Stomach (tissue), 9 donors: ENCODE results near the gene SLK. TPM values are rescaled to one million over a fixed set of nuclear protein-coding genes. Genes with fewer than 3 reads are reported as not detected.
A peak's percentile ranks its signal among the peaks of the same experiment; 100 is the strongest.

ENCODE experiments used
- DNase-seq, 2 donors: peaks; one replicate each; pipeline versions ENCODE4 v3.0.0 to v3.0.0-alpha.2; 2013 to 2019
- H3K27ac ChIP-seq, 5 donors: fragments of 200-600 bp in 4 of 5; sonication (generic) in 4 of 5; one replicate each; pipeline ENCODE4 v1.5.1; 2013 to 2019; ENCODE audit warnings: mild to moderate bottlenecking in 1 of 5, moderate library complexity in 1 of 5
- H3K27me3 ChIP-seq, 3 donors: fragments of 200-600 bp; sonication (generic); one replicate each; pipeline ENCODE4 v1.5.1; 2017 to 2019; ENCODE audit warnings: mixed run types in 1 of 3
- H3K36me3 ChIP-seq, 4 donors: fragments of 200-600 bp; sonication (generic); 1 replicate in 3 of 4; 2 replicates in 1 of 4; pipeline ENCODE4 v1.5.1; 2016 to 2019
- H3K4me1 ChIP-seq, 4 donors: fragments of 200-600 bp; sonication (generic); one replicate each; pipeline ENCODE4 v1.5.1; 2016 to 2019
- H3K4me3 ChIP-seq, 4 donors: fragments of 200-600 bp; sonication (generic) in 3 of 4; one replicate each; pipeline ENCODE4 v1.5.1; 2016 to 2019; ENCODE audit warnings: mild to moderate bottlenecking in 1 of 4
- H3K9me3 ChIP-seq, 4 donors: fragments of 200-600 bp; sonication (generic); one replicate each; pipeline ENCODE4 v1.5.1; 2016 to 2019
- CTCF ChIP-seq, 7 experiments: fragments of 450-650 bp in 4 of 7; fragments of 200-600 bp in 3 of 7; sonication (generic) in 3 of 7; IDR thresholded peaks; one replicate each; pipeline ENCODE4 v1.5.1; 2016 to 2019; ENCODE audit warnings: antibody characterized with exemption in 7 of 7, control low read depth in 2 of 7, mild to moderate bottlenecking in 1 of 7
- EP300 ChIP-seq: sonication (generic); formaldehyde crosslinking; IDR thresholded peaks from one replicate; pipeline ENCODE4 v1.6.1; 2017; ENCODE audit warnings: antibody characterized with exemption
- POLR2A ChIP-seq, 4 donors: fragments of 450-650 bp; IDR thresholded peaks; one replicate each; pipeline ENCODE4 v1.6.1; 2016; ENCODE audit warnings: antibody characterized with exemption in 4 of 4, control low read depth in 2 of 4, mild to moderate bottlenecking in 1 of 4, moderate library complexity in 1 of 4
- POLR2AphosphoS5 ChIP-seq, 3 donors: sonication (generic); formaldehyde crosslinking; IDR thresholded peaks; one replicate each; pipeline ENCODE4 v1.6.1; 2016; ENCODE audit warnings: antibody characterized with exemption in 3 of 3
- whole genome bisulfite sequencing, 5 donors: extraction: QIAGEN DNeasy Blood & Tissue Kit in 3 of 5; methylation state at CpG; one replicate each; pipeline versions ENCODE4 v1.1.5 to v1.1.7; 2013 to 2018; 5-methylcytosine and 5-hydroxymethylcytosine counted together
- intact Hi-C: fragments of 100-400 bp; cut with DNase I; formaldehyde crosslinking; loops from one replicate; pipeline ENCODE4 v1.15.1; 2023; ENCODE audit warnings: low total_unique reads
- polyA plus RNA-seq, 3 donors: library from polyadenylated mRNA; stranded (reverse); fragments of 200-250 nt; gene quantifications; one replicate each; pipeline ENCODE4 v1.2.3, GENCODE V29; 2013
- total RNA-seq, 5 donors: library from RNA; depleted of rRNA; stranded (reverse); fragments of >200 nt; gene quantifications; one replicate each; pipeline versions ENCODE4 v1.1.0 to v1.2.3, GENCODE V29; 2014 to 2016
- donor health status: healthy with polysubstance abuse.
- donor health status: Bipolar disorder and iron deficiency.
- donor health status: healthy.

Gene SLK
- total and polyA plus RNA-seq, 8 donors = 10.1 to 94.5 (median 47.2) TPM

GRCh38 chr10:103969857-103970627 lies 3.1 kb downstream of the SLK start:
- 31 to 46% (median 38%) methylated on average over 2 of the region's 2 CpGs for WGBS, 5 donors
- DNase-seq = no peak
- peak overlapping the region; percentile 79 to 99 (median 88) for H3K4me3 ChIP-seq

DNA sequence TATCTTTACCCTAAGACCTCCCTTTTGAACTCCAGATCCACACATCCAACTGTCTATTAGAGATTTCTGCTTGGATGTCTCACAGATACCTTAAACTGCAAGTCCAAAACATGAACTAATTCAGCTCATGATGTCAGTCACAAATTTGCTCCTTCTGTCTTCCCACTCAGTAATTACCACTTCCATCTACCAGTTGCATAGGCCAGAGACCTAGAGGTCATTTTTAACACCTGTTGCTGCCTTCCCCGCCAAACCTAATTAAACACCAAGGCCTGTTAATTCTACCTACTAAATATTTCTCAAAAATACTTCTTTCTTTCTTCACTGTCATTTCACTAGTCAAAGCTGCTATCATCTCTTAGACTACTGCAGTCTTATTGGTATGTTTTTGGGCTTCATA lies 8.2 kb downstream of the SLK start:
- intact Hi-C loops = no loop called here
- Histone ChIP-seq H3K4me1 (peaks cover 10 to 59% (median 40%) of the 10 kb centered on the region in 4 donors), H3K27ac (no peak overlapping the region), H3K9me3 (no peaks in the 10 kb centered on the region), H3K27me3 (no peaks in the 10 kb centered on the region), H3K4me3 (no peak overlapping the region), H3K36me3 (no peaks in the 10 kb centered on the region)
- WGBS, 5 donors = 78 to 97% (median 90%) methylated on average over 1 of the region's 1 CpG
- no peak for DNase-seq
- no peak for TF ChIP-seq EP300

More at GRCh38 chr10:103969857-103970627, 3.1 kb downstream of the SLK start:
- TF ChIP-seq EP300 (no peak), CTCF (IDR thresholded peaks at IDR 0.05) (no peak)
- peak overlapping the region in 3 of 5 donors; percentile 52 to 100 (median 94) for H3K27ac ChIP-seq
- H3K9me3 ChIP-seq = no peaks in the 10 kb centered on the region
- H3K27me3 ChIP-seq = no peaks in the 10 kb centered on the region
- no peaks in the 10 kb centered on the region for H3K36me3 ChIP-seq
- intact Hi-C loops = no loop called here
- peaks cover 14 to 61% (median 38%) of the 10 kb centered on the region in 4 donors for H3K4me1 ChIP-seq

- 91 to 98% (median 97%) methylated on average over 2 of the region's 2 CpGs for WGBS, 5 donors
- no peak overlapping the region for H3K27ac ChIP-seq
- intact Hi-C loops = no loop called here
- H3K36me3 ChIP-seq = no peaks in the 10 kb centered on the region
- H3K4me1 ChIP-seq = peaks cover 0 to 46% (median 27%) of the 10 kb centered on the region in 4 donors
- no peaks in the 10 kb centered on the region for H3K27me3 ChIP-seq
- DNase-seq = no peak
- H3K9me3 ChIP-seq = no peaks in the 10 kb centered on the region
- TF ChIP-seq CTCF (IDR thresholded peaks at IDR 0.05) (no peak), POLR2A (IDR thresholded peaks at IDR 0.05) (no peak), POLR2AphosphoS5 (IDR thresholded peaks at IDR 0.05) (no peak), EP300 (no peak)
- no peak overlapping the region for H3K4me3 ChIP-seq
Measured at GRCh38 chr10:103977204-103977603, 10.3 kb downstream of the SLK start.

DNA sequence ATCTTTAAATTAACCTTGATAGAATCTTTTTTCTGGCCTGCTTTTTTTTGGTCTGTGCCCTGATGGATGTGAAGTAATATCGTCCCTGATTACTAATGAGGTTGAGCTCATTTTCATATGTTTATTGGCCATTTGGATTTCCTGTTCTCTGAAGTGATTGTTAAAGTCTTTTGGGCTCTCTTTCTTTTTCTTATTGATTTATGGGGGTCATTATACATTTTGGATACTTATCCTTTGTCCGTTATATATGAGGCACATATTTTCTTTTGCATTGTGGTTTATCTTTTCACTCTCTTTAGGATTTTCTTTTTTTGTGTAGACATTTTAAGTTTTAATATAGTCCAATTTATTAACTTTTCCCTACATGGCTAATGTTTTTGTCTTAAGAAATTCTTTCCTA lies 12.6 kb downstream of the SLK start:
- WGBS, 5 donors = 85 to 90% (median 89%) methylated on average over 2 of the region's 2 CpGs
- intact Hi-C loops = no loop called here
- peaks cover 6 to 58% (median 39%) of the 10 kb centered on the region in 4 donors for H3K4me1 ChIP-seq

More for the DNA sequence above, 12.6 kb downstream of the SLK start:
- H3K27me3 ChIP-seq = no peaks in the 10 kb centered on the region
- H3K36me3 ChIP-seq = no peaks in the 10 kb centered on the region
- H3K9me3 ChIP-seq = no peaks in the 10 kb centered on the region
- H3K27ac ChIP-seq = no peak overlapping the region
- TF ChIP-seq POLR2AphosphoS5 (IDR thresholded peaks at IDR 0.05) (no peak), EP300 (no peak), CTCF (IDR thresholded peaks at IDR 0.05) (no peak), POLR2A (IDR thresholded peaks at IDR 0.05) (no peak)
- no peak overlapping the region for H3K4me3 ChIP-seq
- DNase-seq = no peak
